DOHH2 (cell line): Measurements from ENCODE around the gene TST.
A peak's percentile ranks its signal among the peaks of the same experiment; 100 is the strongest.

Experiments used
- H3F3A ChIP-seq: fragments of 200-600 bp; sonication (generic), shearing (Covaris generic); 2 replicates; pipeline ENCODE4 v1.6.0; 2016; ENCODE audit warnings: antibody characterized with exemption, mild to moderate bottlenecking; ENCODE audit not compliant: control insufficient read depth, insufficient read depth
- H3K27ac ChIP-seq: fragments of 200-600 bp; sonication (generic); 2 replicates; pipeline ENCODE4 v1.5.1; 2014; ENCODE audit warnings: low read depth, mild to moderate bottlenecking, low read length, moderate library complexity
- H3K27me3 ChIP-seq: fragments of 200-600 bp; sonication (generic); 2 replicates; pipeline ENCODE4 v1.6.1; 2014; ENCODE audit warnings: mild to moderate bottlenecking, low read length, mixed read lengths; ENCODE audit not compliant: control insufficient read depth
- H3K36me3 ChIP-seq: fragments of 200-600 bp; sonication (generic); 2 replicates; pipeline ENCODE4 v1.6.1; 2014; ENCODE audit warnings: mild to moderate bottlenecking, low read length, moderate library complexity, mixed read lengths; ENCODE audit not compliant: control insufficient read depth
- H3K4me1 ChIP-seq: fragments of 200-600 bp; sonication (generic); 2 replicates; pipeline ENCODE4 v1.6.1; 2014; ENCODE audit warnings: mild to moderate bottlenecking, low read length, mixed read lengths; ENCODE audit not compliant: control insufficient read depth
- H3K4me2 ChIP-seq: fragments of 200-600 bp; sonication (generic); 2 replicates; pipeline ENCODE4 v1.6.0; 2014; ENCODE audit warnings: mild to moderate bottlenecking, low read length, moderate library complexity
- H3K4me3 ChIP-seq: fragments of 200-600 bp; sonication (generic); 2 replicates; pipeline ENCODE4 v1.5.1; 2014; ENCODE audit warnings: mild to moderate bottlenecking, low read length, mixed read lengths
- H3K79me2 ChIP-seq: fragments of 200-600 bp; sonication (generic); 2 replicates; pipeline ENCODE4 v1.6.1; 2014; ENCODE audit warnings: mild to moderate bottlenecking, low read length, mixed read lengths; ENCODE audit not compliant: control insufficient read depth
- H3K9me2 ChIP-seq: fragments of 200-600 bp; sonication (generic); replicated peaks from 2 replicates; pipeline ENCODE4 v1.6.1; 2014; ENCODE audit warnings: mild to moderate bottlenecking, low read length, mixed read lengths; ENCODE audit not compliant: control insufficient read depth
- H3K9me3 ChIP-seq: fragments of 200-600 bp; sonication (generic); 2 replicates; pipeline ENCODE4 v1.6.1; 2014; ENCODE audit warnings: antibody characterized with exemption, low read length, mixed read lengths; ENCODE audit not compliant: control insufficient read depth, insufficient read depth
- H4K20me1 ChIP-seq: fragments of 200-600 bp; sonication (generic); 2 replicates; pipeline ENCODE4 v1.6.0; 2014; ENCODE audit warnings: low read depth, mild to moderate bottlenecking, antibody characterized with exemption, low read length, moderate library complexity; ENCODE audit not compliant: control insufficient read depth, insufficient read depth
- CTCF ChIP-seq: fragments of 200-600 bp; sonication (generic); IDR thresholded peaks from one replicate; pipeline ENCODE4 v1.5.1; 2014; ENCODE audit warnings: antibody characterized with exemption, mild to moderate bottlenecking, low read depth, low read length; ENCODE audit not compliant: poor library complexity, severe bottlenecking
- EZH2phosphoT487 ChIP-seq: fragments of 200-600 bp; sonication (generic); IDR thresholded peaks from 2 replicates; pipeline ENCODE4 v1.6.1; 2017; ENCODE audit warnings: borderline replicate concordance, mild to moderate bottlenecking, antibody characterized with exemption, low read length, moderate library complexity, mixed read lengths

The TST gene

GRCh38 chr22:36999463-36999862 is 19.8 kb downstream of the TST start:
- TF ChIP-seq CTCF: no peak
- no peak for TF ChIP-seq EZH2phosphoT487
- Histone ChIP-seq H3K79me2 (no peaks in the 10 kb centered on the region), H3F3A (no peaks in the 10 kb centered on the region), H3K4me3 (no peak overlapping the region), H4K20me1 (no peaks in the 10 kb centered on the region), H3K9me2 (no peaks in the 10 kb centered on the region), H3K4me1 (no peaks in the 10 kb centered on the region), H3K9me3 (no peaks in the 10 kb centered on the region), H3K27me3 (peaks cover 29% of the 10 kb centered on the region), H3K4me2 (no peak overlapping the region), H3K27ac (no peak overlapping the region), H3K36me3 (no peaks in the 10 kb centered on the region)

GRCh38 chr22:36998620-36999351 is 20.5 kb downstream of the TST start:
- H3K9me3 ChIP-seq: no peaks in the 10 kb centered on the region
- H4K20me1 ChIP-seq: no peaks in the 10 kb centered on the region
- no peak overlapping the region for H3K4me2 ChIP-seq
- peak; percentile 57 for TF ChIP-seq CTCF
- no peak for TF ChIP-seq EZH2phosphoT487
- no peak overlapping the region for H3K4me3 ChIP-seq
- no peaks in the 10 kb centered on the region for H3F3A ChIP-seq
- H3K36me3 ChIP-seq: no peaks in the 10 kb centered on the region
- H3K79me2 ChIP-seq: no peaks in the 10 kb centered on the region
- no peaks in the 10 kb centered on the region for H3K9me2 ChIP-seq
- H3K4me1 ChIP-seq: no peaks in the 10 kb centered on the region
- no peak overlapping the region for H3K27ac ChIP-seq
- H3K27me3 ChIP-seq: peaks cover 28% of the 10 kb centered on the region

- Histone ChIP-seq H3K4me2 (no peak overlapping the region), H4K20me1 (no peaks in the 10 kb centered on the region), H3K36me3 (no peaks in the 10 kb centered on the region), H3K4me1 (no peaks in the 10 kb centered on the region), H3K27me3 (peaks cover 22% of the 10 kb centered on the region), H3K79me2 (no peaks in the 10 kb centered on the region), H3K9me3 (no peaks in the 10 kb centered on the region), H3K27ac (no peak overlapping the region), H3F3A (no peaks in the 10 kb centered on the region), H3K9me2 (no peaks in the 10 kb centered on the region), H3K4me3 (no peak overlapping the region)
- no peak for TF ChIP-seq CTCF
- TF ChIP-seq EZH2phosphoT487: no peak
Observed at GRCh38 chr22:36997746-36998145, 21.5 kb downstream of the TST start.
